NCI-H2107 (cell line): Measurements from ENCODE around the gene NAXE.
"Not testable (repeated sequence)": the region's sequence is repeated elsewhere in the genome, so short reads cannot be mapped to it uniquely, and the experiment has no call there.

Experiments
- DNase-seq: peaks from one replicate; lab custom pipeline; 2025; lab: John Stamatoyannopoulos, UW

NAXE gene

GRCh38 chr1:156591432-156592157 lies at the start of gene NAXE:
NAXE (plus strand) TSS chr1:156591776; CDS start chr1:156591805, 29 bp downstream.
- peak; percentile 33 for DNase-seq

- no peak for DNase-seq
Observed at GRCh38 chr1:156543066-156543465, 48.5 kb upstream of the NAXE start.

GRCh38 chr1:156544592-156545102 lies 46.9 kb upstream of the NAXE start:
- no peak for DNase-seq

- DNase-seq, result no peak
Observed at GRCh38 chr1:156546267-156546666, 45.3 kb upstream of the NAXE start.

GRCh38 chr1:156547434-156547833 lies 44.1 kb upstream of the NAXE start:
- DNase-seq, result no peak

GRCh38 chr1:156547982-156548381 lies 43.6 kb upstream of the NAXE start:
- DNase-seq, result no peak

- no peak for DNase-seq
Observed at GRCh38 chr1:156549390-156549789, 42.2 kb upstream of the NAXE start.

- DNase-seq, result no peak
Observed at GRCh38 chr1:156549831-156550230, 41.7 kb upstream of the NAXE start.

GRCh38 chr1:156550346-156550745 lies 41.2 kb upstream of the NAXE start:
- DNase-seq, result no peak

- no peak for DNase-seq
Observed at GRCh38 chr1:156551066-156551643, 40.4 kb upstream of the NAXE start.

GRCh38 chr1:156551869-156552268 lies 39.7 kb upstream of the NAXE start:
- no peak for DNase-seq

GRCh38 chr1:156552518-156552917 lies 39.1 kb upstream of the NAXE start:
- DNase-seq, result no peak

- not testable (repeated sequence) for DNase-seq
Observed at GRCh38 chr1:156552937-156553336, 38.6 kb upstream of the NAXE start.

- DNase-seq, result no peak
Observed at GRCh38 chr1:156553860-156554485, 37.6 kb upstream of the NAXE start.

- no peak for DNase-seq
Observed at GRCh38 chr1:156554971-156555370, 36.6 kb upstream of the NAXE start.

- DNase-seq, result no peak
Observed at GRCh38 chr1:156555715-156556114, 35.9 kb upstream of the NAXE start.

GRCh38 chr1:156556354-156556753 lies 35.2 kb upstream of the NAXE start:
- no peak for DNase-seq

GRCh38 chr1:156559086-156559796 lies 32.3 kb upstream of the NAXE start:
- no peak for DNase-seq

- no peak for DNase-seq
Observed at GRCh38 chr1:156559797-156560385, 31.7 kb upstream of the NAXE start.

GRCh38 chr1:156560585-156561163 lies 30.9 kb upstream of the NAXE start:
- DNase-seq, result no peak

- no peak for DNase-seq
Observed at GRCh38 chr1:156565519-156565918, 26.1 kb upstream of the NAXE start.

- DNase-seq, result no peak
Observed at GRCh38 chr1:156566436-156566835, 25.1 kb upstream of the NAXE start.
